ENCODE data around the gene SLC46A3. TPM values are rescaled to one million over a fixed set of nuclear protein-coding genes. Genes with fewer than 3 reads are reported as not detected.
A peak's percentile ranks its signal among the peaks of the same experiment; 100 is the strongest.

SLC46A3 gene
- total and polyA plus RNA-seq, 2 of the 13 experiments (the other 11 are each of a cell fraction or from before 2014, with no cell fraction given) = not detected

GRCh38 chr13:28658796-28659620, 59.8 kb downstream of the SLC46A3 start, which contains the start of gene POMP (continued):
- peak; percentile 94 for TF ChIP-seq HNRNPK (IDR thresholded peaks at IDR 0.05; ENCODE audit: low read depth, low read length, poor library complexity, severe bottlenecking)
- TF ChIP-seq MAFK (conservative IDR thresholded peaks at IDR 0.05 in 1 of 2, IDR thresholded peaks at IDR 0.05 in 1 of 2; ENCODE audit: low read length in 2 of 2) = no peak
- no peak for TF ChIP-seq CBX2 (IDR thresholded peaks at IDR 0.05; ENCODE audit: low read depth, low read length)
- no peak for TF ChIP-seq CBX2 (CRISPR knock-in tag; IDR thresholded peaks at IDR 0.05; ENCODE audit: low read depth)
- TF ChIP-seq FOSL1 (CRISPR knock-in tag; IDR thresholded peaks at IDR 0.05; ENCODE audit: borderline replicate concordance) = no peak
- TF ChIP-seq ZBTB10 (CRISPR knock-in tag; IDR thresholded peaks at IDR 0.05; ENCODE audit: borderline replicate concordance) = no peak
- TF ChIP-seq SIN3A (IDR thresholded peaks at IDR 0.05; ENCODE audit: borderline replicate concordance, low read depth, low read length) = peak; percentile 92; the same call in 1 of the 2 replicates
- TF ChIP-seq SP4 (CRISPR knock-in tag; IDR thresholded peaks at IDR 0.05) = peak; percentile 64; the same call in 1 of the 2 replicates
- TF ChIP-seq ATF7 (IDR thresholded peaks at IDR 0.05) = no peak
- 0 out of 2 replicates have a peak, but pooled peaks have one; percentile 34 for TF ChIP-seq ATF7 (CRISPR knock-in tag; IDR thresholded peaks at IDR 0.05)
- no peak for TF ChIP-seq ZNF672 (CRISPR knock-in tag; IDR thresholded peaks at IDR 0.05)
- TF ChIP-seq KDM6A (CRISPR knock-in tag; IDR thresholded peaks at IDR 0.05; ENCODE audit: low read depth) = no peak
- no peak for TF ChIP-seq HDAC6 (IDR thresholded peaks at IDR 0.05; ENCODE audit: low read depth, low read length)
- no peak; the same call in 1 of the 2 replicates for TF ChIP-seq ZNF335 (CRISPR knock-in tag; IDR thresholded peaks at IDR 0.05)
- TF ChIP-seq GLI4 (CRISPR knock-in tag; IDR thresholded peaks at IDR 0.05; ENCODE audit: borderline replicate concordance) = peak; percentile 76
- no peak for TF ChIP-seq PREB (CRISPR knock-in tag; IDR thresholded peaks at IDR 0.05)
- TF ChIP-seq AKAP8 (CRISPR knock-in tag; IDR thresholded peaks at IDR 0.05) = no peak
- no peak for TF ChIP-seq EHMT2 (IDR thresholded peaks at IDR 0.05; ENCODE audit: borderline replicate concordance, low read depth, low read length)
- TF ChIP-seq FOXO1 (CRISPR knock-in tag; IDR thresholded peaks at IDR 0.05) = peak; percentile 63
- peak; percentile 71; the same call in 1 of the 2 replicates for TF ChIP-seq ESRRA (CRISPR knock-in tag; IDR thresholded peaks at IDR 0.05; ENCODE audit: low read depth)
- TF ChIP-seq TFAP4 (IDR thresholded peaks at IDR 0.05; ENCODE audit: borderline replicate concordance, low read depth) = 0 out of 2 replicates have a peak, but pooled peaks have one; percentile 50
